Nephron progenitor cell (in vitro differentiated cells): Measurements from ENCODE around the gene SLC41A1.

ENCODE experiments used
- DNase-seq: peaks from one replicate; pipeline ENCODE4 v3.0.0; 2021
- H3K27ac Mint-ChIP-seq: 2 replicates; pipeline ENCODE4 v1.8.0; 2021; ENCODE audit warnings: mild to moderate bottlenecking, moderate library complexity, mixed read lengths
- H3K27me3 Mint-ChIP-seq: 2 replicates; pipeline ENCODE4 v1.8.0; 2021; ENCODE audit warnings: mild to moderate bottlenecking, low read depth, mixed read lengths; ENCODE audit not compliant: poor library complexity
- H3K36me3 Mint-ChIP-seq: 2 replicates; pipeline ENCODE4 v1.8.0; 2021; ENCODE audit warnings: low read depth, mixed read lengths
- H3K4me1 Mint-ChIP-seq: 2 replicates; pipeline ENCODE4 v1.8.0; 2021; ENCODE audit warnings: mixed read lengths
- H3K4me3 Mint-ChIP-seq: 2 replicates; pipeline ENCODE4 v1.8.0; 2021; ENCODE audit warnings: mild to moderate bottlenecking, moderate library complexity, mixed read lengths
- H3K9me3 Mint-ChIP-seq: 2 replicates; pipeline ENCODE4 v1.8.0; 2021; ENCODE audit warnings: mild to moderate bottlenecking, moderate library complexity, mixed read lengths
- TF ChIP-seq, protein P1 (sequence below): fragments of 200-600 bp; sonication (generic); IDR thresholded peaks from 2 replicates; pipeline ENCODE4 v1.5.0; 2021; ENCODE audit warnings: antibody characterized with exemption

SLC41A1 gene

DNA sequence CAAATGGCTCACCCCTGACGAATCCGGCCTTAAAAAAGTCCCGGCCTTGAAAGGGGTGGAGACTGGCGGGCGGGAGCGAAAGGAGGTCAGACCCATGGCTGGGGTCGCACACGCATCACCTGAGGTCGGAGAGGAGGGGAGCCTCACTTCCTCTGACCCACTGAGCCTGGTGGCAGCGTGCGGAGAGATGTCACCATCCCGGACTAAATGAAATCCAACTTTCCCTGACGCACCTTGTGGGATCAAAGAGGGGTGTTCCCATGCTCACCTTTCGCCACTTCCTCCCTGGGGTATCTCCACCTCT lies 709 bp upstream of the SLC41A1 start:
- H3K4me1 Mint-ChIP-seq = peaks cover 73% of the 10 kb centered on the region
- peak overlapping the region; percentile 78 for H3K27ac Mint-ChIP-seq
- peak overlapping the region; percentile 96 for H3K4me3 Mint-ChIP-seq
- H3K9me3 Mint-ChIP-seq = no peaks in the 10 kb centered on the region
- TF ChIP-seq, protein P1, sequence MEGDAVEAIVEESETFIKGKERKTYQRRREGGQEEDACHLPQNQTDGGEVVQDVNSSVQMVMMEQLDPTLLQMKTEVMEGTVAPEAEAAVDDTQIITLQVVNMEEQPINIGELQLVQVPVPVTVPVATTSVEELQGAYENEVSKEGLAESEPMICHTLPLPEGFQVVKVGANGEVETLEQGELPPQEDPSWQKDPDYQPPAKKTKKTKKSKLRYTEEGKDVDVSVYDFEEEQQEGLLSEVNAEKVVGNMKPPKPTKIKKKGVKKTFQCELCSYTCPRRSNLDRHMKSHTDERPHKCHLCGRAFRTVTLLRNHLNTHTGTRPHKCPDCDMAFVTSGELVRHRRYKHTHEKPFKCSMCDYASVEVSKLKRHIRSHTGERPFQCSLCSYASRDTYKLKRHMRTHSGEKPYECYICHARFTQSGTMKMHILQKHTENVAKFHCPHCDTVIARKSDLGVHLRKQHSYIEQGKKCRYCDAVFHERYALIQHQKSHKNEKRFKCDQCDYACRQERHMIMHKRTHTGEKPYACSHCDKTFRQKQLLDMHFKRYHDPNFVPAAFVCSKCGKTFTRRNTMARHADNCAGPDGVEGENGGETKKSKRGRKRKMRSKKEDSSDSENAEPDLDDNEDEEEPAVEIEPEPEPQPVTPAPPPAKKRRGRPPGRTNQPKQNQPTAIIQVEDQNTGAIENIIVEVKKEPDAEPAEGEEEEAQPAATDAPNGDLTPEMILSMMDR = no peak
- peaks cover 23% of the 10 kb centered on the region for H3K36me3 Mint-ChIP-seq
- H3K27me3 Mint-ChIP-seq = peaks cover 5% of the 10 kb centered on the region
- no peak for DNase-seq

DNA sequence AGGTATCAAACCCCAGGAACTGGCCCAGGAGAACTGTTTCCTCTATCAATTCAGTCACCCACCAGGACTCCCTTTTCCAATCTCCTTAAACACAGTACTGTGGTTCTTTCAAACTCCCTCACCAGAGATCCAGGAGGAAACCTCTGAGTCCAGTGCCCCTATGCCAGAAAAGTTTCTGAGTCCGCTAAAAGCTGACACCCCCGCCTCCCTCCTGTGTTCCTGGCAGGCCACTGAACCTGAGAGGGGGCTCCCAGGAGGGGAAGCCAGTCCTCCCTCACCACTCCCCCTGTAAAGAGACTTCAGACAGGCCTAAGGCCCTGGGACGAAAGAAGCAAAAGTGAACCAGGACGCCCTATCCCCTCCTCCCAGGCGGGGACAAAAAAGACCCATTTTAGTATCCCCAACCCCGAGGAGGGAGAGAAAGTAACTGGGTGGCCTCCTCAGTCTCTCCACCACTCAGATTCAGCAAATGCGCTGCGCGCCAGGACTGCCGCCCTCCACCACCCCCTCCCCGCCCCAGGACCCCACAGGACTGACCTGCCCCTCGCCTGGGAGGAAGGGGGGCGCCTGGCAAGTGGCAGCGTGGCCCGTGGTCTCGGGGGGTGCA lies 624 bp downstream of the SLC41A1 start:
- Mint-ChIP-seq H3K36me3 (peaks cover 33% of the 10 kb centered on the region), H3K4me3 (peak overlapping the region; percentile 96), H3K27me3 (peaks cover 5% of the 10 kb centered on the region), H3K4me1 (peaks cover 70% of the 10 kb centered on the region), H3K9me3 (no peaks in the 10 kb centered on the region), H3K27ac (peak overlapping the region; percentile 87)
- TF ChIP-seq, protein P1 = no peak
- no peak for DNase-seq

DNA sequence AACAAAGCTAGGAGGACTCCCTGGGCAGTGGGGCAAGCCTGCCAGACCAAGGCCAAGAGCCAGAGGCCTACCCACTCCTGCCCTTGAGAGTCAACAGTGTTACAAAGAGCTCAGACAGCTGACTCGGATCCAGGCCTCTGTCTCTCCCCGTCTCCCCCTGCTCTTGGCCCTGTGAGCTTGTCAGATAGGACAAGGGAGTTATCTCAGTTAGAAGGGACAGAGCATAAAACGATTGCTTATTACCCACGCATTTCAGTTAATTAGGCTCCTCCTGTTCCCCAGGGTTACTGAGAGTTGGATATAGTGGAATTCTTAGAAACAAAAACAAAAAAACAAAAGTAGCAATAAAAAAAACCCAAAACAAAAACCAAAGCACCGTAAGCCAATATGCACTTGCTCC lies 1.3 kb downstream of the SLC41A1 start:
- Mint-ChIP-seq H3K27ac (no peak overlapping the region), H3K4me1 (peaks cover 67% of the 10 kb centered on the region), H3K9me3 (no peaks in the 10 kb centered on the region), H3K27me3 (peaks cover 5% of the 10 kb centered on the region), H3K4me3 (peak overlapping the region; percentile 96), H3K36me3 (peaks cover 36% of the 10 kb centered on the region)
- TF ChIP-seq, protein P1 = no peak
- DNase-seq = no peak

DNA sequence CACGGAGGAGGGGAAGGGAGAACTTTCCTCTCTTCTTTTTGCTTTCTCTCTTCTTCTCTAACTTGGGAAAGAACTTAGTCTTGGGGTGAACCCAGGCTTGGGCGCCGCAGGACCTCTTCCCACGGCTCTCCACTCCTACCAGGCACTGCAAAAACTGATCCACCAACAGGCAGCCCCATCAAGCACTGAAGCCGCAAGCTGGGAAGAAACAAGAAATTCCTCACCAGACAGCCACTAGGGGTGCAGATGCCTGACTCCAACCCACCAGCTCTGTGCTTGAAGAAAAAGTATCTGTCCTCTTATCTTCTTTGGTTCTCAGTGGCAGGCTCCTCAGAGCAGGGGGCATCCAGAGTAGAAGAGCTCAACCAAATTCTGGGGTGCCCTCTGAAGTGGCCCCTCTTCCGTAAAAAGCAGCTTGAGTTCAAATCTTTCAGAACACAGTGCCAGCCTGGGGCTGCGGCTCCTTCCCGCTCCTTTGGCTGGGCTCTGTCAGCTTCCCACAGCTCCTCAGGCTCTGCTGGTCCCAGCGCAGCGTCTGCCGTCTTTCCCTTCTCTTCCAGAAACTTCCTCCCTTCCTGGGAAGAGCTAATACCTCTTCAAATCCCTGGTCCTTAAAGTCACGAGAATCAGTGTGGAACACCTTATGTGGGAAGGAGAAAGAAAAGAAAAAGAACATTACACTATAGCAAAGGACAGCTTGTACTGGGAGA lies 2.4 kb downstream of the SLC41A1 start:
- no peak for DNase-seq
- Mint-ChIP-seq H3K9me3 (no peaks in the 10 kb centered on the region), H3K27ac (no peak overlapping the region), H3K27me3 (peaks cover 5% of the 10 kb centered on the region), H3K36me3 (peaks cover 36% of the 10 kb centered on the region), H3K4me1 (peaks cover 73% of the 10 kb centered on the region), H3K4me3 (no peak overlapping the region)
- TF ChIP-seq, protein P1 = no peak

DNA sequence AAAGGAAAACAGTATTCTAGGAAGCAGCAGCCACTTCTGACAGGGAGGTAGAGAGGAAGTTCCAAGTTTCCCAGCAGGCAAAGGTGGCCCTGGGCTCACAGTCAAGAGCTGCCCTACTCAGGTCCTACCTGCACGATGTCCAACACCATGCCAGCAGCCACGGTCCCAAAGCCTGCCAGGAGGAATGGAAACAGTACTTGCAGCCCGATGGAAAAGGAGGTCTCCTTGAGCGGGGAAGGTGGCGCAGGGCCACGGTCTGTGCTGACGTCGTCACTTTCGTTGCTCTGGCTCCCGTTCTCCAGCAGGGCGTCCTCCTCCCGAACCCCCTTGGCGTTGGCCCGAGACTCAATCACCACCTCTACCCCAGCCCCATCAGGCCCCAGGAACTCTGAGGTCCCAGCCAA lies 3.1 kb downstream of the SLC41A1 start:
- peaks cover 5% of the 10 kb centered on the region for H3K27me3 Mint-ChIP-seq
- DNase-seq = no peak
- TF ChIP-seq, protein P1 = no peak
- no peaks in the 10 kb centered on the region for H3K9me3 Mint-ChIP-seq
- H3K36me3 Mint-ChIP-seq = peaks cover 36% of the 10 kb centered on the region
- no peak overlapping the region for H3K27ac Mint-ChIP-seq
- no peak overlapping the region for H3K4me3 Mint-ChIP-seq
- peaks cover 77% of the 10 kb centered on the region for H3K4me1 Mint-ChIP-seq

DNA sequence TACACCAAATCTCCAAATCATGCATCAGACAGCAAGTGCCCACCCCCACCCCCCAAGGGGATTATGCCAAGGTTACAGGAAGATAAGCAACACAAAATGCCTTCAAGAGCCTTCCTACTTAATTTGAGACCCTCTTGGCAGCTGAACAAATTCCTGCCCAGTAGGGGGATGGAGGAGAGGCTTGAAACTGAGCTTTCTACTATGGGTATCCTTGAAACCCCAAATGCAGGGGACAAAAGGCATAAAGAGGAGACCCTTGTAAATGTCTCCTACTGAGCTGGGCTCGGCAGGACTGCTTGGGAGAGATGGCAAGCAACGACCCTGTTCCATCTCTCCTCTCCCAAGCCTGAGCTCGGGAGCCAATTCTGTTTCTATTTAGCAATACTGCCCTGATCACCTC lies 3.5 kb downstream of the SLC41A1 start:
- TF ChIP-seq, protein P1 = no peak
- Mint-ChIP-seq H3K36me3 (peaks cover 36% of the 10 kb centered on the region), H3K4me1 (peaks cover 72% of the 10 kb centered on the region), H3K9me3 (no peaks in the 10 kb centered on the region), H3K4me3 (peak overlapping the region; percentile 39), H3K27me3 (no peaks in the 10 kb centered on the region), H3K27ac (no peak overlapping the region)
- DNase-seq = no peak
